Measurements from ENCODE around the gene ANKFN1. TPM values are rescaled to one million over a fixed set of nuclear protein-coding genes. Genes with fewer than 3 reads are reported as not detected.

Gene ANKFN1
- total and polyA plus RNA-seq, 2 of the 13 experiments (the other 11 are each of a cell fraction or from before 2014, with no cell fraction given), result not detected

- Histone ChIP-seq H3K9me3 (ENCODE audit: low read length) (no peaks in the 10 kb centered on the region), H3K9ac (ENCODE audit: insufficient read depth, low read depth, low read length) (no peak overlapping the region), H2AFZ (ENCODE audit: low read length) (no peak overlapping the region), H3K4me1 (ENCODE audit: insufficient read depth, low read length) (peaks cover 11% of the 10 kb centered on the region), H3K4me2 (ENCODE audit: low read depth, low read length) (no peak overlapping the region), H3K4me3 (replicated peaks in 1 of 3; ENCODE audit: insufficient read depth in 1 of 3, low read depth in 2 of 3, low read length in 3 of 3) (no peak overlapping the region), H3K79me2 (ENCODE audit: insufficient read depth, low read length) (no peaks in the 10 kb centered on the region), H4K20me1 (ENCODE audit: insufficient read depth, low read length) (no peaks in the 10 kb centered on the region), H3K36me3 (replicated peaks in 1 of 2; ENCODE audit: control insufficient read depth in 1 of 2, insufficient read depth in 2 of 2, low read length in 2 of 2) (no peaks in the 10 kb centered on the region), H3K27me3 (ENCODE audit: control insufficient read depth in 1 of 2, insufficient read depth in 2 of 2, low read length in 2 of 2) (peaks cover 0 to 4% of the 10 kb centered on the region in 2 experiments; a peak in 1 of 5 replicates), H3K27ac (ENCODE audit: extremely low read length, insufficient read depth, low read length) (no peak overlapping the region)
- 29% methylated on average over 3 of the region's 3 CpGs for whole genome bisulfite sequencing (ENCODE audit: low lambda C conversion rate)
- ChIA-PET POLR2A (no interaction called here), CTCF (ENCODE audit: low intra/inter-chr PET ratio, low total read pairs) (no interaction called here)
- BruUV-seq (replicated peaks), result no TSS peak
- no peak for DNase-seq (ENCODE audit: low spot score)
- ATAC-seq, result no peak
- in situ Hi-C loops (cut with HindIII; ENCODE audit: extremely low pct_ligation_motif_present, low pct_unique_long_range_greater_than_20kb) (no loop called here), intact Hi-C loops (cut with micrococcal nuclease; ENCODE audit: unreplicated experiment) (no loop called here)
- TF ChIP-seq DZIP1 (CRISPR knock-in tag; IDR thresholded peaks at IDR 0.05) (no peak), ZEB1 (IDR thresholded peaks at IDR 0.05; ENCODE audit: insufficient replicate concordance, low read depth) (no peak), HCFC1 (IDR thresholded peaks at IDR 0.05; ENCODE audit: low read depth, low read length) (no peak), ZNF275 (CRISPR knock-in tag; IDR thresholded peaks at IDR 0.05; ENCODE audit: borderline replicate concordance) (no peak), ZNF318 (CRISPR knock-in tag; IDR thresholded peaks at IDR 0.05) (no peak), KDM1A (CRISPR knock-in tag; IDR thresholded peaks at IDR 0.05) (no peak)
- FAIRE-seq, result no peak
Observed at GRCh38 chr17:56131431-56131830, 21.8 kb upstream of the ANKFN1 start.

Measured in HepG2 (cell line).